Activated CD4-positive, alpha-beta memory T cell treated with anti-CD3 and anti-CD28 coated beads, Interleukin-2, amount 10 ng/mL, durations not matched to agents 7 days and 5 days (primary cell): Measurements from ENCODE around the gene BMPER. TPM values are rescaled to one million over a fixed set of nuclear protein-coding genes. Genes with fewer than 3 reads are reported as not detected.

Experiments
- CTCF ChIA-PET: fragments of 350-600 bp; sonication (Branson Sonifier 250); formaldehyde crosslinking; loops from one replicate; lab custom pipeline; 2021; ENCODE audit warnings: antibody characterized with exemption, inconsistent platforms; lab: Charles Lee
- POLR2A ChIA-PET: fragments of 350-600 bp; sonication (Branson Sonifier 250); formaldehyde crosslinking; loops from one replicate; lab custom pipeline; 2021; ENCODE audit warnings: antibody characterized with exemption; lab: Charles Lee
- DNase-seq: peaks from one replicate; pipeline ENCODE4 v3.0.0-alpha.2; 2020
- H3K27ac Mint-ChIP-seq: one replicate; pipeline ENCODE4 v1.8.0; 2021; ENCODE audit warnings: mild to moderate bottlenecking, mixed read lengths
- H3K27me3 Mint-ChIP-seq: one replicate; pipeline ENCODE4 v1.8.0; 2021; ENCODE audit warnings: mixed read lengths
- H3K36me3 Mint-ChIP-seq: one replicate; pipeline ENCODE4 v1.8.0; 2021; ENCODE audit warnings: low read depth, mixed read lengths
- H3K4me1 Mint-ChIP-seq: one replicate; pipeline ENCODE4 v1.8.0; 2021; ENCODE audit warnings: mixed read lengths
- H3K4me3 Mint-ChIP-seq: one replicate; pipeline ENCODE4 v1.8.0; 2021; ENCODE audit warnings: mild to moderate bottlenecking, mixed read lengths
- H3K9me3 Mint-ChIP-seq: one replicate; pipeline ENCODE4 v1.8.0; 2021; ENCODE audit warnings: mixed read lengths
- total RNA-seq, 2 experiments: library from RNA; stranded (reverse); gene quantifications; one replicate each; pipeline ENCODE4 v1.2.3, GENCODE V29; 2021

The BMPER gene
- total RNA-seq, 2 experiments from 2014 or later = not detected

DNA sequence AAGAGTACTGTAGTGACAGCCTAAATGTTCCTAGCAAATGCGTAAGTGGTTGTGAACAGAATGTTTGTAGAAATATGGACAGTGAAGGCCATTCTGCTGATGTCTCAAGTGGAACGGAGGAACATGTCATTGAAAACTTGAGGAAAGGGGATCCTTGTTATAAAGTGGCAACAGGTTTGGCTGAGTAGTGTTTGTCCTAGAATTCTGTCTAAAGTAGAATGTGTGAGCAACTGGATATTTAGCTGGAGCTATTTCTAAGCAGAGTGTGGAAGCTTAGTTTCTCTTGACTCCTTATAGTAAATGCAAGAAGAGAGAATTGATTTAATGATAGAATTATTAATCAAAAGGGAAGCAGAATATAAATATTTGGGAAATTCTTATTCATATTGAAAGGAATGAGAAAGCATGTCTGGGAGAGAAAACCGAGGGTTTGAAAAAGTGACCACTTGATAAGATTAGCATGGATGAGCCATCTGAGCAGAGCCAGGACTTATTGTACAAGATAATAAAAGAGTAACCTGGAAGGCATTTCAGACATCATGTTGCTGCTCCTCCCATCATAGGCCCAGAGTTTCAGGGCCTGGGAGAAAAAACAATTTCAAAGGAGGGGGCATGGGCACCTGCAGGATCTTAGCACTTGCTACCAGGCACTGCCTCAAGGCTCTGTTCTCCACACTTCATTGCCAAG is 276.1 kb downstream of the BMPER start:
- Mint-ChIP-seq H3K9me3 (no peaks in the 10 kb centered on the region), H3K27me3 (no peaks in the 10 kb centered on the region)
- POLR2A ChIA-PET = no interaction called here

DNA sequence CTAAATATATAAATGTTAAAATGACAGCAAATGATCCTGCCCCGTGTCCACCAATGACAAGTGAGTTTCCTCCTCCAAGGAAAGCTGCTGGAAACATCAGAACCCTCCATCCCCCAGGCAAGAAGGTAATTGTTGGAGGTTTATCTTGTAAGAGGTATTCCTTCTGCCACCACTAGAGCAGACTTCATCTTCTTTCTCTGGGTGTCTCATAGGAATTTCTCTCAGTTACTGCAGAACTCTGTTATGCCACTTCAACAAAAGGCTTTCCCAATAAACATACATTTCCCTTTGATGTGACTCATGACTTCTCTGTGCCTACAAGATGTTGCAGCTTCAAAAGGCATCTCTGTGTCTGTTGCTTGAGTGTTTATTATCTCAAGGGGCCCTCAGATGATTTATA is 279.1 kb downstream of the BMPER start:
- Mint-ChIP-seq H3K9me3 (no peaks in the 10 kb centered on the region), H3K36me3 (no peaks in the 10 kb centered on the region), H3K4me1 (no peaks in the 10 kb centered on the region), H3K27ac (no peak overlapping the region), H3K27me3 (no peaks in the 10 kb centered on the region), H3K4me3 (no peak overlapping the region)
- CTCF ChIA-PET = no interaction called here
- no peak for DNase-seq
- POLR2A ChIA-PET = no interaction called here

More for the DNA sequence above, 276.1 kb downstream of the BMPER start:
- Mint-ChIP-seq H3K4me1 (no peaks in the 10 kb centered on the region), H3K36me3 (no peaks in the 10 kb centered on the region), H3K27ac (no peak overlapping the region), H3K4me3 (no peak overlapping the region)
- DNase-seq = no peak
- CTCF ChIA-PET = no interaction called here

DNA sequence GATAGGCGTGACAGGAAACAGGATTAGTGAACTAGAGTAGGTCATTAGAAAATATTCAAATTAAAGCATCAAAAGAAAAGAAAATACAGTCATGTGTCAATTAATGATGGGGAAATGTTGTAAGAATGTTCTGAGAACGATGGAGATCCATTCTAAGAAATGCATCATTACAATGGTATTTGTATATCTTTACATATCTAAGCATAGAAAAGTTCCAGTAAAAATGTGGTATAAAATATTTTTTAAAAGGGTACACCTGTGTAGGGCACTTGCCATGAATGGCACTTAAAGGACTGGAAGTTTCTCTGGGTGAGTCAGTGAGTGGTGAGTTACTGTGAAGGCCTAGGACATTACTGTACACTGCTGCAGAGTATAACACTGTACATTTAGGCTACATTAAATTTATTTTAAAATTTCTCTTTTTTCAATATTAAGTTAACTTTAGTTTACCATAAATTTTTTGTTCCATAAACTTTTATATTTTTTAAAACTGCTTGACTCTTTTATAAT is 282.5 kb downstream of the BMPER start:
- CTCF ChIA-PET = no interaction called here
- DNase-seq = no peak
- POLR2A ChIA-PET = no interaction called here
- Mint-ChIP-seq H3K4me1 (no peaks in the 10 kb centered on the region), H3K27ac (no peak overlapping the region), H3K9me3 (no peaks in the 10 kb centered on the region), H3K36me3 (no peaks in the 10 kb centered on the region), H3K4me3 (no peak overlapping the region), H3K27me3 (no peaks in the 10 kb centered on the region)

DNA sequence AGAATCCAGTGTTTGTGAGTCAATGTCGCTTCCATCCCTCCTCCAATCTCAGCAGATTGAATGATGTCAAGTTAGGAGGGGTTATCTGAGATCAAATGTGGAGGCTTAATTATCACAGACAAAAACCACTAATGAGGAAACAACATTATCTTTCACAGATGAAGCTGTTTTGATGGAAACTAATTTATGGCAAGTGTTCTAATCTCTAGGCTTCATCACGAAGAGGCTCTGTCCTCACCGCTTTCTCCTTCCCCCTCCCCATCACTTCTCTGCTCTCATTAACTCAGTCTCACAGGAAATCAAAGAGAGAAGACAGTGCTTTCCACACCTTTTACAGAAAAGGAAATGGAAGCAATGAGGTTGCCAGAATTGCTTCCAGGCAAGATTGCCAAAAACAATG is 283.7 kb downstream of the BMPER start:
- Mint-ChIP-seq H3K36me3 (no peaks in the 10 kb centered on the region), H3K4me3 (no peak overlapping the region), H3K27me3 (no peaks in the 10 kb centered on the region), H3K27ac (no peak overlapping the region), H3K9me3 (no peaks in the 10 kb centered on the region), H3K4me1 (no peaks in the 10 kb centered on the region)
- CTCF ChIA-PET = no interaction called here
- POLR2A ChIA-PET = no interaction called here
- no peak for DNase-seq

DNA sequence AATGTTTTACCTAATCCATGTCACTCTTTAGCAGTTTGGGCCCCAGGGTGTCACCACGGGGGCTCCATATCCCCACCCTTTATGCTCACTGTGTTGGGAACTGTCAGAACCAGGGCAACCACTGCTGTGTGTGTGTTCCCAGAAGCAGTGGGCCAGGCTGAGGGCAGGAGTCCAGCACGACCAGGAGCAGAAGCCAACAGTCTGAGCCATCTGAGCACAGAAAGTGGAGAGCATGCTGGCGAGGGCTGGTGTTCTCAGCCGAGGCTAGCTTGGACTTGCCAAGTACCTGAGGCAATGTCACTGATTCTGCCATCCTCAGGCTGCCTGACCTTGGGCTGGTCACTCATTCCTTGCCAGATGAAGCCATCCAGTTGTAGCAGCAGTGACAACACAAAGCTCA is 285.0 kb downstream of the BMPER start:
- no peak for DNase-seq
- no peaks in the 10 kb centered on the region for H3K9me3 Mint-ChIP-seq
- no peak overlapping the region for H3K27ac Mint-ChIP-seq
- ChIA-PET CTCF (no interaction called here), POLR2A (no interaction called here)
- H3K4me3 Mint-ChIP-seq = no peak overlapping the region
- no peaks in the 10 kb centered on the region for H3K36me3 Mint-ChIP-seq
- H3K27me3 Mint-ChIP-seq = no peaks in the 10 kb centered on the region
- no peaks in the 10 kb centered on the region for H3K4me1 Mint-ChIP-seq

DNA sequence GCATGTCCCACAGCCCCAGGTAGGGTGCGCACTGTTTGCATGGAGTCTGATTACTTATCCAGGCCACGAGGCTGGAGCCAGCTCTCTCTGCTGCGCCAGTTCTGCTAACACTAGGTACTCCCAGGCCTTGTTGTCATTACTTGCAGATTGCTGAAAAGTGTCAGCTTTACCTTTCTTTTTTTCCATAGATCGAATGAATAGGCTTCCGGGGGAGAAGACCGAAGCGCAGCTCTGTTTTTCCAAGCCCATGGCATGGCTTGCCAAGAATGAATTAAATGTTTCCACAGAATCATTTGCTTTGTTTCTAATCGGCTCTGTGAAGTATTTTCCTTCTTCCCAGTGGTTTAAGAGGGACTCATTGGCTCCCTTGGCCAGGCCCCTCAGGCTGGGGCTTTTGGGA is 285.8 kb downstream of the BMPER start:
- Mint-ChIP-seq H3K36me3 (no peaks in the 10 kb centered on the region), H3K4me1 (no peaks in the 10 kb centered on the region), H3K27me3 (no peaks in the 10 kb centered on the region), H3K9me3 (no peaks in the 10 kb centered on the region), H3K4me3 (no peak overlapping the region), H3K27ac (no peak overlapping the region)
- no peak for DNase-seq
- ChIA-PET CTCF (no interaction called here), POLR2A (no interaction called here)

DNA sequence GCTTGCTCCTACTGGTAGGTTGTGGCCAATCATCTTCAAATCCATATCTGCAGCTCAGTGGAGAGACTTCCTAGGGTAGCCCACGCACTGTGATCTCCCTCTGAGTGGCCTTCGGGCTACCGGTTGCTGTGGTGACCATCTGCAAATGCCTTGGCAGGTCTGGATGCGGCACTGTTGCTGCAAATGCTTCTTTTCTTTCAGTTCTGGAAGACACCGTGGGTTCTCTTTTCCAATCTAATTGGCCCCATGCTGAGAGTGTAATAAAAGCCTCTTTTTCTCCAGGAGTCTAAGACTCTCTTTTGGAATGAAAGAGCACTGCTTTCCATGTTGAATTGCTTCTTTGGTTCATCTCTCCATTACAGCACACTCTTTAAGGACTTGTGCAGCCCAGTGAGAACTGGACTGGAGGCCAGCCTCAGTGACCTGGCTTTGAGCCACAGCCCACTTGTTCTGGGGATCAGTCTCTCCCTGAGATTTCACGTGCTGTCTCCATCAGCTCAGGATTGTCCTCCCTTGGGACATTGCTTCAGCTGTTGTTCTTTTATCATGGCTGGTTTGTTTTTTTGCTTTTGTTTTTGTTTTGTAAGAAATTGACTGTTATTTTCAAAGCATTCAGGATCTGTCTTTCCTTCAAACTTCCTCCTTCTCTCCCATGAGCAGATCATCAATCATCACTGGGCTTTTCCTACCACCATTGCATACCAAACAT is 286.6 kb downstream of the BMPER start:
- ChIA-PET POLR2A (no interaction called here), CTCF (no interaction called here)
- Mint-ChIP-seq H3K4me3 (no peak overlapping the region), H3K4me1 (no peaks in the 10 kb centered on the region), H3K27me3 (no peaks in the 10 kb centered on the region), H3K36me3 (no peaks in the 10 kb centered on the region), H3K9me3 (no peaks in the 10 kb centered on the region), H3K27ac (no peak overlapping the region)
- DNase-seq = no peak

DNA sequence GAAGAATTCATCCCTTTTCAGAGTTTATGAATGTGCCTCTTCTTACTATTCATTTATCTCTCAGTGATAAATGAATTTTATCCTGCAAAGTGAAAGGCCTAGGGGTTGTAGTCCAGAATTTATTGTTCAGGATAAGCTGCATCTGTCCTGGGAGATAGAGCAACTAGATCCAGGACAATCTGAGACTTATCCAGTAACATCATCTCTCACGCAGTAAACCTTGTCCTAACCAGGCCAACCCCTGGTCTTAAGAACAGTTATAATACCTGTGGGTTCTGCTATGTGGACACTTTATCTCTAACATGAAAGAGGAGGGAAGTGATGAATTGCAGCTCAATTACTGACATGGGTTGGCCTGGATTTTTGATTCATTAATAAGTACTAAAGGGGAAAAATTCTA is 287.6 kb downstream of the BMPER start:
- H3K9me3 Mint-ChIP-seq = no peaks in the 10 kb centered on the region
- no peaks in the 10 kb centered on the region for H3K4me1 Mint-ChIP-seq
- H3K27me3 Mint-ChIP-seq = no peaks in the 10 kb centered on the region
- ChIA-PET CTCF (no interaction called here), POLR2A (no interaction called here)
- no peak for DNase-seq
- H3K27ac Mint-ChIP-seq = no peak overlapping the region
- H3K36me3 Mint-ChIP-seq = no peaks in the 10 kb centered on the region
- H3K4me3 Mint-ChIP-seq = no peak overlapping the region

DNA sequence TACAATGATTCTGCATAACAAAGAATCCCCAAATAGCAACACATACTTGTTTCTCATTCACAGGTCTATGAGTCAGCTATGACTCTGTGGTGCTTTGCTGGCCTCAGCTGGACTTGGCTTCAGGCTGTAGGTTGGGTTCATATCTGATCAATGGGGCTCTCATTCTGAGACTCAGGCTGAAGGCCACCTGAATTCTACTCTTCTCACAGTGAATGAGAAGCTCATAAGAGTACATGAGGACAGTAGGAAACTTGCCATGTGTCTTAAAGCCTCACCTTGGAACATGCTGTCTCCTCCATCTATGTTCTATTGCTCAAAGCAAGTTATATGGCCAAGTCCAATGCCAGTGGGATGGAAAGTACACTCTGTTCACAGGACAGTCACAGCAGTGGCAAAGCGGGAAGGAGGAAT is 292.9 kb downstream of the BMPER start:
- Mint-ChIP-seq H3K27me3 (no peaks in the 10 kb centered on the region), H3K9me3 (no peaks in the 10 kb centered on the region), H3K4me3 (no peak overlapping the region), H3K36me3 (no peaks in the 10 kb centered on the region), H3K27ac (no peak overlapping the region), H3K4me1 (no peaks in the 10 kb centered on the region)
- POLR2A ChIA-PET = no interaction called here
- DNase-seq = no peak
- CTCF ChIA-PET = no interaction called here
